Measurements from ENCODE around the gene DLGAP4.

The DLGAP4 gene

GRCh38 chr20:36267605-36268381, 38.3 kb upstream of the DLGAP4 start:
- Histone ChIP-seq H3K4me3 (ENCODE audit: low read depth in 1 of 5, low read length in 5 of 5) (no peak overlapping the region), H3K27me3 (ENCODE audit: control insufficient read depth in 5 of 5, insufficient read depth in 4 of 5, low read length in 5 of 5) (peaks cover 0 to 3% (median 0%) of the 10 kb centered on the region in 5 donors), H3K36me3 (ENCODE audit: control insufficient read depth in 5 of 5, insufficient read depth in 5 of 5, low read length in 5 of 5) (no peaks in the 10 kb centered on the region), H3K4me1 (ENCODE audit: control insufficient read depth in 5 of 5, insufficient read depth in 5 of 5, low read length in 5 of 5) (no peaks in the 10 kb centered on the region), H3K27ac (ENCODE audit: low read depth, low read length) (no peak overlapping the region), H3K9ac (ENCODE audit: low read length in 5 of 5) (no peak overlapping the region), H3K9me3 (ENCODE audit: control insufficient read depth in 5 of 5, low read length in 5 of 5) (no peaks in the 10 kb centered on the region)

GRCh38 chr20:36268440-36269342, 37.4 kb upstream of the DLGAP4 start:
- Histone ChIP-seq H3K9ac (ENCODE audit: low read length in 5 of 5) (no peak overlapping the region), H3K9me3 (ENCODE audit: control insufficient read depth in 5 of 5, low read length in 5 of 5) (no peaks in the 10 kb centered on the region), H3K36me3 (ENCODE audit: control insufficient read depth in 5 of 5, insufficient read depth in 5 of 5, low read length in 5 of 5) (no peaks in the 10 kb centered on the region), H3K4me1 (ENCODE audit: control insufficient read depth in 5 of 5, insufficient read depth in 5 of 5, low read length in 5 of 5) (no peaks in the 10 kb centered on the region), H3K27ac (ENCODE audit: low read depth, low read length) (no peak overlapping the region), H3K27me3 (ENCODE audit: control insufficient read depth in 5 of 5, insufficient read depth in 4 of 5, low read length in 5 of 5) (peaks cover 0 to 9% (median 4%) of the 10 kb centered on the region in 5 donors), H3K4me3 (ENCODE audit: low read depth in 1 of 5, low read length in 5 of 5) (no peak overlapping the region)

GRCh38 chr20:36269507-36269906, 36.6 kb upstream of the DLGAP4 start:
- Histone ChIP-seq H3K4me1 (ENCODE audit: control insufficient read depth in 5 of 5, insufficient read depth in 5 of 5, low read length in 5 of 5) (no peaks in the 10 kb centered on the region), H3K9me3 (ENCODE audit: control insufficient read depth in 5 of 5, low read length in 5 of 5) (no peaks in the 10 kb centered on the region), H3K4me3 (ENCODE audit: low read depth in 1 of 5, low read length in 5 of 5) (no peak overlapping the region), H3K36me3 (ENCODE audit: control insufficient read depth in 5 of 5, insufficient read depth in 5 of 5, low read length in 5 of 5) (no peaks in the 10 kb centered on the region), H3K27ac (ENCODE audit: low read depth, low read length) (no peak overlapping the region), H3K27me3 (ENCODE audit: control insufficient read depth in 5 of 5, insufficient read depth in 4 of 5, low read length in 5 of 5) (peaks cover 5 to 16% (median 8%) of the 10 kb centered on the region in 5 donors), H3K9ac (ENCODE audit: low read length in 5 of 5) (no peak overlapping the region)

DNA sequence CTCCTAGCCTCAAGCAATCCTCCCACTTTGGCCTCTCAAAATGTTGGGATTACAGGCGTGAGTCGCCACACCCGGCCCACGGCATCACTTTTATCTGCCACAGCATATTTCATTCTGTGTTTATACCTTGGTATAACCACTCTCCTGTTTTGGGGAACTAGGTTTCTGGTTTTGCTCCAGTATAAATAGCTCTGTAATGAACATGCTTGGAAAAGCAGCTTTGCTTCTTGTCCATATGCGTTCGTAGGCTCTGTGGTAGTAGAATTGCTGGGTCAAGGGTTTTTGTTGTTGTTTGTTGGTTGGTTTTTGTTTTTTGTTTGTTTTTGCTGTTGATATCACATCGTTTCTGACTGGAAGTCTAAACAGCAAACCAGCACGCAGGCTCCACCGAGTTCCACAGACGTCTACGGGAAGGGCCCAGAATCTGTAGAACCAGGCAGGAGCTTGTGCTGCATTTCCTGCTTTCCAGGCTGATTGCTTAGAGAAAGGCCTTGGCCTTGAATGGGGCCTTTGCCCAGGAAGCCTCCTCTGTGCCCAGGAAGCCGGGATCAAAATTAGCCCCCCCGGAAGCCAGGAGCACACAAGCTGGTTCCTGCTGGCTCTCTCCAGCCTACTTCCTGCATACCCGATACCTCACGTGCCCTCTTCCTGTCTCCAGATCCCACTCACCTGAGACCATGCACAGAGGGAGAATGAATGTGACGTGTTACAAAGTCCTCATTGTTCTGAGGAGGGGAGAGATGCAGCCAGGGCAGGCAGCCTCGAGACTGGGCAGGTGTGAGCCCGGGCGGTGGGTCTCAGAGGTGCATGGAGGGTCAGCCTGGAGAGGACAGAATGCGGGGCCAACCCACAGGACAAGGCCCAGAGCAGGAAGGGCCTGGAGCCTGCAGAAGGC, 35.1 kb upstream of the DLGAP4 start:
- Histone ChIP-seq H3K9me3 (ENCODE audit: control insufficient read depth in 5 of 5, low read length in 5 of 5) (no peaks in the 10 kb centered on the region), H3K36me3 (ENCODE audit: control insufficient read depth in 5 of 5, insufficient read depth in 5 of 5, low read length in 5 of 5) (no peaks in the 10 kb centered on the region), H3K9ac (ENCODE audit: low read length in 5 of 5) (no peak overlapping the region), H3K27me3 (ENCODE audit: control insufficient read depth in 5 of 5, insufficient read depth in 4 of 5, low read length in 5 of 5) (peaks cover 6 to 21% (median 17%) of the 10 kb centered on the region in 5 donors), H3K27ac (ENCODE audit: low read depth, low read length) (no peak overlapping the region), H3K4me1 (ENCODE audit: control insufficient read depth in 5 of 5, insufficient read depth in 5 of 5, low read length in 5 of 5) (no peaks in the 10 kb centered on the region), H3K4me3 (ENCODE audit: low read depth in 1 of 5, low read length in 5 of 5) (no peak overlapping the region)

DNA sequence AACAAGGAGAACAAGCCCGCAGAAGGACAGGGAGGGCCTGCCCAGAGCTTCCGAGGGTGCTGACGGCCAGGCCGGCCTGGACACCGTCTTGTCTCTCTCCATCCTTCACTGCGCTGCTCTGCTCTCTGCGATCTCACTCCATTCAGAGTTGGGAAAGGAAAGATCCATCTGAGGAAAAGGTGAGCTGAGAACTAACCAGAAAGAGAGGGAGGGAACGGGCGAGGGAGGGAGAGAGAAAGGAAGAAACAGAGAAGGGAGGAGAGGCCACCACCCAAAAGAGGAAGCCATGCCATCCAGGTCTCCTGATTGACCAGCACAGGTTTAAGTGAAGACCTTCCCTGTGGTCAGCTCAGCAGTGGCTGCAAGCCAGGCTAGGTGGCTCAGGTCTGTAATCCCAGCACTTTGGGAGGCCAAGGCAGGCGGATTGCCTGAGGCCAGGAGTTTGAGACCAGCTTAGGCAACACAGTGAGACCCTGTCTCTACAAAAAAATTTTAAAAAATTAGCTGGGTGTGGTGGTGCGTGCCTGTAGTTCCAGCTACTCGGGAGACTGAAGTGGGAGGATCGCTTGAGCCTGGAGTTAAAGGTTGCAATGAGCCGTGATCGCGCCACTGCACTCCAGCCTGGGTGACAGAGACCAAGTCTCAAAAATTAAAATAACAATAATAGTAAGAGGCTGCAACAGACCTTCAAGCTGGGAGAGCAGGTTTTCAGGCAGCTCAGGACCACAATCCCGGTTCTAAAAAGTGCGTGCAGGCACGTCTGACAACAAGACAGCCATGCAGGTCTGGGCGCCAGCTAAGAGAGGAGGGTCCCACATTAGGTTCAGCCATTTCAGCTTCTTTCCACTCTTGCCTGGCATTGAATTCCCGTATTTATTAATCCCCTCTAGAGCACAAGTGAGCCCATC, 34.2 kb upstream of the DLGAP4 start:
- Histone ChIP-seq H3K9ac (ENCODE audit: low read length in 5 of 5) (no peak overlapping the region), H3K9me3 (ENCODE audit: control insufficient read depth in 5 of 5, low read length in 5 of 5) (no peaks in the 10 kb centered on the region), H3K27ac (ENCODE audit: low read depth, low read length) (no peak overlapping the region), H3K4me3 (ENCODE audit: low read depth in 1 of 5, low read length in 5 of 5) (no peak overlapping the region), H3K27me3 (ENCODE audit: control insufficient read depth in 5 of 5, insufficient read depth in 4 of 5, low read length in 5 of 5) (peaks cover 6 to 21% (median 17%) of the 10 kb centered on the region in 5 donors), H3K4me1 (ENCODE audit: control insufficient read depth in 5 of 5, insufficient read depth in 5 of 5, low read length in 5 of 5) (no peaks in the 10 kb centered on the region), H3K36me3 (ENCODE audit: control insufficient read depth in 5 of 5, insufficient read depth in 5 of 5, low read length in 5 of 5) (no peaks in the 10 kb centered on the region)

GRCh38 chr20:36272547-36273220, 33.5 kb upstream of the DLGAP4 start:
- Histone ChIP-seq H3K9ac (ENCODE audit: low read length in 5 of 5) (no peak overlapping the region), H3K27me3 (ENCODE audit: control insufficient read depth in 5 of 5, insufficient read depth in 4 of 5, low read length in 5 of 5) (peaks cover 6 to 21% (median 17%) of the 10 kb centered on the region in 5 donors), H3K4me3 (ENCODE audit: low read depth in 1 of 5, low read length in 5 of 5) (no peak overlapping the region), H3K9me3 (ENCODE audit: control insufficient read depth in 5 of 5, low read length in 5 of 5) (no peaks in the 10 kb centered on the region), H3K4me1 (ENCODE audit: control insufficient read depth in 5 of 5, insufficient read depth in 5 of 5, low read length in 5 of 5) (no peaks in the 10 kb centered on the region), H3K27ac (ENCODE audit: low read depth, low read length) (no peak overlapping the region), H3K36me3 (ENCODE audit: control insufficient read depth in 5 of 5, insufficient read depth in 5 of 5, low read length in 5 of 5) (no peaks in the 10 kb centered on the region)

- Histone ChIP-seq H3K9ac (ENCODE audit: low read length in 5 of 5) (no peak overlapping the region), H3K27me3 (ENCODE audit: control insufficient read depth in 5 of 5, insufficient read depth in 4 of 5, low read length in 5 of 5) (peaks cover 6 to 21% (median 17%) of the 10 kb centered on the region in 5 donors), H3K9me3 (ENCODE audit: control insufficient read depth in 5 of 5, low read length in 5 of 5) (no peaks in the 10 kb centered on the region), H3K36me3 (ENCODE audit: control insufficient read depth in 5 of 5, insufficient read depth in 5 of 5, low read length in 5 of 5) (no peaks in the 10 kb centered on the region), H3K4me3 (ENCODE audit: low read depth in 1 of 5, low read length in 5 of 5) (no peak overlapping the region), H3K27ac (ENCODE audit: low read depth, low read length) (no peak overlapping the region), H3K4me1 (ENCODE audit: control insufficient read depth in 5 of 5, insufficient read depth in 5 of 5, low read length in 5 of 5) (no peaks in the 10 kb centered on the region)
These were observed 32.5 kb upstream of the DLGAP4 start for GRCh38 chr20:36273414-36274180.

- Histone ChIP-seq H3K9me3 (ENCODE audit: control insufficient read depth in 5 of 5, low read length in 5 of 5) (no peaks in the 10 kb centered on the region), H3K4me3 (ENCODE audit: low read depth in 1 of 5, low read length in 5 of 5) (no peak overlapping the region), H3K27ac (ENCODE audit: low read depth, low read length) (no peak overlapping the region), H3K27me3 (ENCODE audit: control insufficient read depth in 5 of 5, insufficient read depth in 4 of 5, low read length in 5 of 5) (peaks cover 8 to 21% (median 17%) of the 10 kb centered on the region in 5 donors), H3K9ac (ENCODE audit: low read length in 5 of 5) (no peak overlapping the region), H3K4me1 (ENCODE audit: control insufficient read depth in 5 of 5, insufficient read depth in 5 of 5, low read length in 5 of 5) (no peaks in the 10 kb centered on the region), H3K36me3 (ENCODE audit: control insufficient read depth in 5 of 5, insufficient read depth in 5 of 5, low read length in 5 of 5) (no peaks in the 10 kb centered on the region)
These were observed 31.8 kb upstream of the DLGAP4 start for GRCh38 chr20:36274181-36274841.

Data from subcutaneous abdominal adipose tissue (tissue), 5 donors.